Psoas muscle (tissue), 8 donors: Measurements from ENCODE around the gene PSMA6. TPM values are rescaled to one million over a fixed set of nuclear protein-coding genes. Genes with fewer than 3 reads are reported as not detected.

Experiments used
- ATAC-seq, 4 donors: fragments of 200-7000 bp; cut with Tn5 transposase; one replicate each; pipeline ENCODE4 v1.9.1; 2020; ENCODE audit warnings: moderate library complexity in 3 of 4, mild to moderate bottlenecking in 2 of 4
- DNase-seq, 2 donors: peaks; one replicate each; pipeline ENCODE4 v3.0.0-alpha.2; 2020
- H3K27ac ChIP-seq: fragments of 200-600 bp; one replicate; pipeline ENCODE4 v1.8.0; 2022
- H3K27me3 ChIP-seq, 3 donors: fragments of 200-600 bp in 1 of 3; one replicate each; pipeline versions ENCODE4 v1.6.1 to v1.8.0; 2013 to 2022; ENCODE audit warnings: low read length in 2 of 3, mild to moderate bottlenecking in 2 of 3, moderate library complexity in 1 of 3; ENCODE audit not compliant: insufficient read depth in 3 of 3
- H3K36me3 ChIP-seq, 2 donors: fragments of 200-600 bp in 1 of 2; one replicate each; pipeline versions ENCODE4 v1.6.1 to v1.8.0; 2013 to 2022; ENCODE audit warnings: low read depth in 1 of 2, mild to moderate bottlenecking in 1 of 2, moderate library complexity in 1 of 2; ENCODE audit not compliant: insufficient read depth in 1 of 2
- H3K4me1 ChIP-seq: fragments of 200-600 bp; one replicate; pipeline ENCODE4 v1.8.0; 2022
- H3K4me3 ChIP-seq: fragments of 200-600 bp; one replicate; pipeline ENCODE4 v1.8.0; 2022; ENCODE audit warnings: mild to moderate bottlenecking
- H3K9me3 ChIP-seq: fragments of 200-600 bp; one replicate; pipeline ENCODE4 v1.8.0; 2022
- CTCF ChIP-seq: fragments of 200-600 bp; IDR thresholded peaks from one replicate; pipeline ENCODE4 v1.8.0; 2022; ENCODE audit warnings: antibody characterized with exemption
- WGBS, 3 donors: extraction: QIAGEN DNeasy Blood & Tissue Kit; methylation state at CpG; one replicate each; pipeline versions ENCODE4 v1.1.6 to v1.1.7; 2013; 5-methylcytosine and 5-hydroxymethylcytosine counted together
- intact Hi-C, 2 donors: fragments of 100-400 bp; cut with DNase I; formaldehyde crosslinking; loops; one replicate each; pipeline versions ENCODE4 v1.11.0 to v1.14.2; 2022
- polyA plus RNA-seq, 3 donors: library from polyadenylated mRNA; stranded (reverse); fragments of 200-250 nt; gene quantifications; one replicate each; pipeline ENCODE4 v1.2.3, GENCODE V29; 2013
- total RNA-seq, 4 donors: library from RNA; stranded (reverse); fragmentation: NEBNext Ultra II Directional in 2 of 4; extraction: Animal tissue kit (Norgen Biotek cat#: 25700) in 2 of 4; gene quantifications; one replicate each; pipeline versions ENCODE4 v1.2.1 to v1.2.4, GENCODE V29; 2021 to 2023
- donor health status: healthy with polysubstance abuse.
- donor health status: DM: no; HTN: no; CAD: no; lungs with moderate emphysema.
- donor health status: Bipolar disorder and iron deficiency.
- donor health status: healthy.
- donor health status: DM: yes; HTN: yes; CAD: no.
- donor health status: DM: no; HTN: no; CAD: no.
- donor health status: DM: no; HTN: no; CAD: no.
- donor health status: DM: yes; HTN: yes; CAD: no.

Gene PSMA6
- total and polyA plus RNA-seq, 7 donors: 176 to 653 (median 276) TPM

GRCh38 chr14:35366521-35366976, 74.4 kb downstream of the PSMA6 start:
- Histone ChIP-seq H3K4me1 (peaks cover 22% of the 10 kb centered on the region), H3K27ac (no peak overlapping the region)

GRCh38 chr14:35367056-35367372, 74.8 kb downstream of the PSMA6 start:
- no peak overlapping the region for H3K4me3 ChIP-seq
- H3K27ac ChIP-seq: no peak overlapping the region
- no peak for TF ChIP-seq CTCF
- no peaks in the 10 kb centered on the region for H3K9me3 ChIP-seq
- ATAC-seq: no peak
- H3K4me1 ChIP-seq: peaks cover 22% of the 10 kb centered on the region
- DNase-seq: no peak
- intact Hi-C loops: no loop called here
- no peaks in the 10 kb centered on the region for H3K36me3 ChIP-seq
- no peaks in the 10 kb centered on the region for H3K27me3 ChIP-seq
- WGBS, 3 donors: 93 to 100% (median 98%) methylated on average over 5 of the region's 5 CpGs

More at GRCh38 chr14:35366521-35366976, 74.4 kb downstream of the PSMA6 start:
- ATAC-seq (peak in 2 of 4 donors; percentile 1 to 8), DNase-seq (no peak)
- intact Hi-C loops: no loop called here
- Histone ChIP-seq H3K36me3 (no peaks in the 10 kb centered on the region), H3K9me3 (no peaks in the 10 kb centered on the region), H3K4me3 (no peak overlapping the region), H3K27me3 (no peaks in the 10 kb centered on the region)
- no peak for TF ChIP-seq CTCF
- WGBS, 3 donors: 77 to 90% (median 78%) methylated on average over 7 to 8 of the region's 8 CpGs

Other genes with a start within 250 kb of the PSMA6 start
- gene FAM177A1, start 246.1 kb upstream of the PSMA6 start, total RNA-seq: 10 to 100 TPM; 33.1 to 83.3 (median 60.3) TPM
- gene FAM177A1, start 246.1 kb upstream of the PSMA6 start, polyA plus RNA-seq: 10 to 100 TPM; 32.9 to 61.2 (median 35.9) TPM
- gene PPP2R3C, start 170.4 kb upstream of the PSMA6 start, total RNA-seq: 10 to 100 TPM; 22.9 to 37.1 (median 27.9) TPM
- 10 to 100 TPM; 30.9 to 67.0 (median 39.3) TPM for gene PPP2R3C, start 170.4 kb upstream of the PSMA6 start, polyA plus RNA-seq
- gene PRORP, start 169.8 kb upstream of the PSMA6 start, total RNA-seq: 10 to 100 TPM; 15.1 to 23.0 (median 17.0) TPM
- 10 to 100 TPM; 11.3 to 23.5 (median 21.6) TPM for gene PRORP, start 169.8 kb upstream of the PSMA6 start, polyA plus RNA-seq
- 100 to 1,000 TPM in 2 of 4 donors, 10 to 100 TPM in 2; 48.7 to 144 (median 96.4) TPM for gene NFKBIA, start 112.4 kb downstream of the PSMA6 start, total RNA-seq
- gene NFKBIA, start 112.4 kb downstream of the PSMA6 start, polyA plus RNA-seq: 100 to 1,000 TPM in 1 of 3 donors, 10 to 100 TPM in 2; 84.1 to 151 (median 94.0) TPM
- not detected for gene INSM2, start 241.8 kb downstream of the PSMA6 start, total RNA-seq
- not detected for gene INSM2, start 241.8 kb downstream of the PSMA6 start, polyA plus RNA-seq